T-helper 22 cell (primary cell): Measurements from ENCODE around the gene KIF19.

ENCODE experiments used
- DNase-seq: peaks from one replicate; pipeline ENCODE4 v3.0.0-alpha.2; 2020; ENCODE audit warnings: low read depth

The KIF19 gene

DNA sequence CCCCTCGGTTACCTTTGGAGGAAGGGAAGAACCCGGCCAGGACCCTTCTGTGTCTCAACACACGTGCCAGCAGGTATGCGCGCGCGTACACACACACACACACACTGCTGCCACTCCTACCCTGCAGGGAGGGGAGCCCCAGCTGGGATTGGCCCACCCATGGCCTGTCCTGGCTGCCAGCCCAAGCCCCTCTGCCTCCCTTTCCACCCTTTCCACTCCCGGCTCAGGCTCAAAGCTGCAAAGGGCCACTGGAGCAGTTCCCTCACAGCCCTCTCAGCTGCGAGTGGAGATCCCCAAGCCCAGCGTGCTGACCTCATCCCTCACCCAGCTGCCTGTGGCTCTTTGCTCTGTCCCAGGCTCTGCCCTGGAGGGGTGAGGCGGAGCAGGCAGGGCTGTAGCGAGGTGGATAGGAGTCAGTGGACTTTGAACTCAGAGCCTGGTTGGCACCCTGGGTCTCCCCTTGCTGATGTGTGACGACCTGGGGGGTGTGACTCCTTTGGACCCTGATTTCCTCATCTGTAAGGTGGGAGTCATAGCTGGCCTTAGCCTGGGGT, 14.5 kb downstream of the KIF19 start:
- no peak for DNase-seq

DNA sequence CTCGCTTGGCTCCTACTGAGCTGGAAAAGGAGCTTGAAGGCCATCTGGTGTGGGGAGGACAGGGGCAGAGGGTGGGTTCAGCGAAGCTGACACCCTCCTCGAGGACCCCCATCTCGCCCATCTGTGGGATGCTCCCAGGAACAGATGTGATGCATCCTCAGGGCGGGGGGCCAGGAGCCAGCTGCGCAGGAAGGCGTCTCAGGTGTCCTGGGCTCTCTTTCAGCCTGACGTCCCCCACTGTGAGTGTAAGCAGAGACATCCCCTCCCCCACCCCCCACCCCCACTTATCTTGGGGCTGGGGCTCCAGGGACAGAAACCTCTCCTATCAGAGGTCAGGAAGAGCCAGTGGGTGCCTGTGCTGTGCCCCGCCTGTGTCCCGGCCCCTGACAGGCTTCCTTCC, 16.2 kb downstream of the KIF19 start:
- DNase-seq = no peak

DNA sequence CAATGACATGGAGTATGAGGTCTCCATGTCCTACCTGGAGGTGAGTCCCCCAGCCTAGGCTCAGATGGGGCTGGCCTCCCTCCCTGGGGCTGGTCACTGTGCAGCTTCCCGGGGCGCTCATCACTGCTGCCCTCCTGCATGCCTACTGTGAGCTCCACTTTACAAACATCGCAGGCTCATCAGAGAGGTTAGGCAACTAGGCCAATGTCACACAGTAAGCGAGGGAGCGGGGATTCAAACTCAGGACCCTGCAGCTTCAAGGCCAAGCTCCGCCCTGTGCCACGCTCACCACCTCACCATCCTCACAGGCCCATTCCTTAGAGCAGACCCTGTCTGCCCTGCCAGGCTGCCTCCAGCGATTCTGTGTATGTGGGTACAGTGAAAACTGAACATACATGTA, 17.1 kb downstream of the KIF19 start:
- no peak for DNase-seq

GRCh38 chr17:74343526-74344284, 17.7 kb downstream of the KIF19 start:
- DNase-seq = no peak

- no peak for DNase-seq
These were observed 18.6 kb downstream of the KIF19 start for GRCh38 chr17:74344658-74345057.

- no peak for DNase-seq
These were observed 19.6 kb downstream of the KIF19 start for GRCh38 chr17:74345433-74346241.

- no peak for DNase-seq
These were observed 21.6 kb downstream of the KIF19 start for GRCh38 chr17:74347646-74348045.

- no peak for DNase-seq
These were observed 23.1 kb downstream of the KIF19 start for GRCh38 chr17:74349120-74349519.

- no peak for DNase-seq
These were observed 24.5 kb downstream of the KIF19 start for GRCh38 chr17:74350486-74350885.

GRCh38 chr17:74351552-74352210, 25.7 kb downstream of the KIF19 start:
- DNase-seq = no peak

DNA sequence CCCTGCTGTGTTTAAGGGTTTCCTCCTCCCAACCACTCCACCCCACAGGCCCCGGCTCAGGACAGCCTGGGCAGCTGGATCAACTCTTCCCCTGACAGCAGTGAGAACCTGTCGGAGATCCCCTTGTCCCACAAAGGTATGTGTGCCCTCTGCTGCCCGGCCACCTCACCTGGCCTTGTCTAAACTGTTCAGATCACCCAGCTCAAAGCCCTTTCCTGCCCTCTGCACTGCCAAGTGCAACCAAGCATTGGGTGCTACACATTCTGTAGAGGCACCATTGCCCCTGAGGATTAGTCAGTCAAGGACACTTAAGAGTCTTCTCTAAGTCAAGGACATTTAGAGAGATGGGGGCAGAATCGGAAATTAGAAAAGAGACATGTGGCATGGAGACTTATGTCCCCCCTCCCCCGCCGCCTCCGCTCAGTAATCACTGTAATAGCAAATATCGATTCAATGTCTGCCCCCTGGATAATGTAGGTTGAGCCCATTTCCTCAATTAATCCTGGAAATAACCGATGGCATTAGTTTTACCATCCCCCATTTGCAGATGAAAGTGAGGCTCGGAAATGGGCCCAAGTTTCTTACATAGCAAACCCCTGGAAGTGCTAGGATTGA, 27.5 kb downstream of the KIF19 start:
- no peak for DNase-seq

DNA sequence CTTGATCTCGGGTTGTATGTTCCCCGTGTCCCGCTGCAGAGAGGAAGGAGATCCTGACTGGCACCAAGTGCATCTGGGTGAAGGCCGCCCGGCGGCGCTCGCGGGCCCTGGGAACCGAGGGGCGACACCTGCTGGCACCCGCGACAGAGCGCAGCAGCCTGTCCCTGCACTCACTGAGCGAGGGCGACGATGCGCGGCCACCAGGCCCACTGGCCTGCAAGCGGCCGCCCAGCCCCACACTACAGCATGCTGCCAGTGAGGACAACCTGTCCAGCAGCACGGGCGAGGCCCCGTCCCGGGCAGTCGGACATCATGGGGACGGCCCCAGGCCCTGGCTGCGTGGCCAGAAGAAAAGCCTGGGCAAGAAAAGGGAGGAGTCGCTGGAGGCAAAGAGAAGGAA, 28.1 kb downstream of the KIF19 start:
- DNase-seq = peak; percentile 12

- no peak for DNase-seq
These were observed 28.5 kb downstream of the KIF19 start for GRCh38 chr17:74354561-74354960.

DNA sequence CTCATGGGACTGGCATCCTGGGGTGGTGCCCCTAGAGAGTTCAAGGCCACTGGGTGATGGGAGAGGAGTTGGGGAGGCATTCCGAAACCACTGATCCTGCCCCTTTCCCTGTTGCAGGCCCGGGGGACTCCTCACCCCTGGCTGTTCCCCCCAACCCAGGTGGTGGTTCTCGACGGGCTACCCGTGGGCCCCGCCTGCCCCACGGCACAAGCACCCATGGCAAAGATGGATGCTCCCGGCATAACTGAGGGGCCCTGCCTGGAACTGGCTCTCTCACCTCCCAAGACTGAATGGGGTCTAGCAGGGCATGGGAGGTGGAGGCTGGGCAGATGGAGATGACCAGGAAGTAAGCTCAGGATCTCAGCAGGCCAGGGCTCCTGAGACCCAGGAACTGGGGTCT, 29.0 kb downstream of the KIF19 start:
- DNase-seq = no peak

DNA sequence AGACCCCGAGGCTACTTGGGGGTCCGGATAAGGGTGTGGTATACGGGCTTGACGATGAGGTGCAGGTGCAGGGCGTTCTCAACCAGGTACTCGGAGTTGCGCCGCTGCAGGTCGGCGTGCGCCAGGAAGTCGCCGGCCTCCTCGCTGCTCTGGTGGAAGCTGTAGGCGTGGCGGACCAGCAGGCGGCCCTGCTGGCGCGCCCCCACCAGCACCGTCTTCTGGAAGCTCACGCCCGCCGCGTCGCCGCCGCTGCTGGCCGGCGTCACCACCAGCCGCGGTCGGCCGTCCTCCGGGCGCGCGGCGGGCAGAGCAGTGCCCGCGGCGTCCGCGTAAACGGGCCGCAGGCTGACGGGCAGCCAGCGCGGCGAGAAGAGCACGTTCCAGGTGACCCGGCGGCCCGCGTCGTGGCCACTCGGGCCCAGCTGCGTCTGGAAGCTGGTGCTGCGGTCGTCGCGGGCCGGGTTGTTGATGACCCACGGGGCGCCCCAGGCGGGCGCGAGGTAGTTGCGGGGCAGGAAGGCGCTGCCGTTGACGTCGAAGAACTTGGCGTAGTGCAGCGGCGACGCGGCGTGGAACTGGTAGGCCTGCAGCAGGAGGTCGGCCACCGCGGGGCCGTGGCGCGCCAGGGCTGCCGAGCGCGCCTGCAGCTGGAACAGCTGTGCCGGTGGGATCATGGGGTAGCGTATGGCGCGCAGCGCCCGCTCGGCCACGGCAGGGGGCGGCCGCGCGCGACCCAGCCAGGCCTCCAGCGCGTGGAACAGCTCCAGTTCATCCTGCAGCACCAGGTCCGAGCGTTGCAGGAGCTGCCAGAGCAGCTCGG, 30.8 kb downstream of the KIF19 start:
- no peak for DNase-seq

DNA sequence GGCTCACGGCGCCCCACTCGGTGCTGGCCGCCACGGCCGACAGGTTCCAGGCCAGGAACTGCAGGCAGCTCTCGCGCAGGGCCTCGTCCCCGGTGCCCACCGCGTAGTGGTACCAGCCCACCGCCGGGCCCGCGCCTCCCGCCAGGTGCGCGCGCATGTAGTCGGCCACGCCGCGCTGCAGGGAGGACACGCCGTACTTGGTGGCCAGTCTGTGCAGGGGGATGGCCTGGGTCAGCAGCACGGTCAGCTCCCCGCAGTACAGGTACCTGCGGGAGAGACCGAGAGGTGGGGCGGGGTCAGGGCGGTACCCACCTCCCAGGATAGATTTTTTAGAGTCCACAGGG, 31.4 kb downstream of the KIF19 start:
- DNase-seq = no peak

- DNase-seq = no peak
These were observed 32.7 kb downstream of the KIF19 start for GRCh38 chr17:74358697-74359096.

- no peak for DNase-seq
These were observed 33.9 kb downstream of the KIF19 start for GRCh38 chr17:74359916-74360315.

DNA sequence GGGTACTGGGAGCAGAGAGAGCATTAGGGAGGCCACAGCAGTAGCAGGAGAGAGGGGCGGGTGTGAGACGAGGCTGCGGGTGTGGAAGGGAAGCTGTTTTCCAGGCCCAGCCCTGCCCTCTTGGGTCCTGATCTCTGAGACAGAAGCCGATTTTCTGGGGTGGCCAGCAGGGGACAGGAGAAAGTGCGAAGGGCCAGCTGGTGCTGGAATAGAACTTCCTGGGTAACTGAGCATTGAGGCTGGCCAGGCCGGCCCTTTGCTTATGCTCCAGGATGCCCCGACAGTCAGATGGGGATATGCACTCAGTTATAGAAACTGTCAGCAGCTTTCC, 34.8 kb downstream of the KIF19 start:
- no peak for DNase-seq

GRCh38 chr17:74361230-74362068, 35.4 kb downstream of the KIF19 start, which contains the start of gene BTBD17:
BTBD17 (minus strand) TSS chr17:74361868; CDS start chr17:74361819, 49 bp downstream.
- DNase-seq = no peak

DNA sequence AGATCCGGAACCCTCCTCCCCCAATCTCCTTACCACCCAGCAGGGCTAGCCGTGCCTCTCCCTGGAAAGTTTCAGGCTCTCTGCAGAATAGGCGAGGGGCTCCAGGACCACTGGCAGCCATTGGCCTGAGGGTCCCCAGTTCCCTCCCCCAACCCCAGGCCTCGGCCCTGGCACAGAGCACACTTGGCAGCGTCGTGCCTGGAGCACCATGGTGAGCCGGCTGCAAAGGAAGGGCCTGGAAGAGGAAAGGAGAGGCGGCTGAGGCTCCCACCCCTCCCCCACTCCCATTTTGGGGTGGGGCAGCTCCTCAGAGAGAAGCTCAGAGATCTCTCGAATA, 36.0 kb downstream of the KIF19 start:
- DNase-seq = no peak
